Heart left ventricle (tissue), 16 donors: ENCODE measurements around the gene OR9G1. TPM values are rescaled to one million over a fixed set of nuclear protein-coding genes. Genes with fewer than 3 reads are reported as not detected.
"Not testable (repeated sequence)": the region's sequence is repeated elsewhere in the genome, so short reads cannot be mapped to it uniquely, and the experiment has no call there.

ENCODE experiments used
- ATAC-seq, 4 donors: fragments of 200-7000 bp; cut with Tn5 transposase; one replicate each; pipeline ENCODE4 v1.9.1; 2020 to 2022; ENCODE audit warnings: moderate library complexity in 4 of 4, mild to moderate bottlenecking in 3 of 4, moderate number of reproducible peaks in 1 of 4
- DNase-seq, 5 donors: peaks; one replicate each; pipeline ENCODE4 v3.0.0-alpha.2; 2020
- H3K27ac ChIP-seq, 12 donors: fragments of 200-600 bp; sonication (generic) in 4 of 12; one replicate each; pipeline versions ENCODE4 v1.5.0 to v1.8.0; 2016 to 2022; ENCODE audit warnings: mild to moderate bottlenecking in 2 of 12
- H3K27me3 ChIP-seq, 9 donors: fragments of 200-600 bp; sonication (generic) in 2 of 9; one replicate each; pipeline versions ENCODE4 v1.5.1 to v1.8.0; 2016 to 2022; ENCODE audit warnings: mild to moderate bottlenecking in 3 of 9
- H3K36me3 ChIP-seq, 9 donors: fragments of 200-600 bp; sonication (generic) in 2 of 9; one replicate each; pipeline versions ENCODE4 v1.5.0 to v1.8.0; 2018 to 2022; ENCODE audit warnings: mild to moderate bottlenecking in 2 of 9
- H3K4me1 ChIP-seq, 12 donors: fragments of 200-600 bp; sonication (generic) in 4 of 12; one replicate each; pipeline versions ENCODE4 v1.5.0 to v1.8.0; 2016 to 2022; ENCODE audit warnings: mild to moderate bottlenecking in 3 of 12
- H3K4me3 ChIP-seq, 12 donors: fragments of 200-600 bp; sonication (generic) in 4 of 12; one replicate each; pipeline versions ENCODE4 v1.5.0 to v1.8.0; 2017 to 2022; ENCODE audit warnings: mild to moderate bottlenecking in 9 of 12, moderate library complexity in 4 of 12
- H3K9me3 ChIP-seq, 12 donors: fragments of 200-600 bp; sonication (generic) in 4 of 12; one replicate each; pipeline versions ENCODE4 v1.5.0 to v1.8.0; 2016 to 2022; ENCODE audit warnings: mild to moderate bottlenecking in 1 of 12
- CTCF ChIP-seq, 12 donors: fragments of 200-600 bp; sonication (generic) in 4 of 12; IDR thresholded peaks; one replicate each; pipeline versions ENCODE4 v1.5.0 to v1.8.0; 2018 to 2022; ENCODE audit warnings: antibody characterized with exemption in 12 of 12, mild to moderate bottlenecking in 5 of 12
- POLR2A ChIP-seq, 2 donors: fragments of 450-650 bp; IDR thresholded peaks; one replicate each; pipeline ENCODE4 v1.6.1; 2017; ENCODE audit warnings: antibody characterized with exemption in 2 of 2, mild to moderate bottlenecking in 2 of 2, moderate library complexity in 2 of 2
- WGBS, 4 donors: extraction: QIAGEN DNeasy Blood & Tissue Kit in 2 of 4; methylation state at CpG; one replicate each; pipeline versions ENCODE4 v1.1.5 to v1.1.7; 2013 to 2018; 5-methylcytosine and 5-hydroxymethylcytosine counted together
- intact Hi-C, 10 donors: fragments of 100-400 bp; cut with DNase I; formaldehyde crosslinking; loops; one replicate each; pipeline versions ENCODE4 v1.11.1 to v1.14.2; 2022
- polyA plus RNA-seq, 2 donors: library from polyadenylated mRNA; stranded (reverse); fragments of 200-250 nt; gene quantifications; one replicate each; pipeline ENCODE4 v1.2.3, GENCODE V29; 2013
- total RNA-seq, 9 donors: library from RNA; depleted of rRNA in 2 of 9; stranded (reverse); fragments of >200 nt in 2 of 9; fragmentation: NEBNext Ultra II Directional in 3 of 9; extraction: Animal tissue kit (Norgen Biotek cat#: 25700) in 3 of 9; gene quantifications; one replicate each; pipeline versions ENCODE4 v1.1.0 to v1.2.4, GENCODE V29; 2016 to 2023
- donor health status: ischemic (EF 13 %, LVEDD 7.1; RV severe dilation, severe dysfunction).
- donor health status: healthy with polysubstance abuse.
- donor health status: DM: no; HTN: yes; CAD: no.
- donor health status: DM: no; HTN: no; CAD: no.
- donor health status: ischemic (EF 25% LVEDD 6.9; RV normal size, moderate dysfunction).
- donor health status: ischemic (EF 25% LVEDD 5.7; RV mildly dilated, moderate dysfunction).
- donor health status: healthy.
- donor health status: DM: yes; HTN: yes; CAD: no.
- donor health status: ischemic (EF 35%, LVEDD 5.7; RV mildly dilated, moderate dysfunction).
- donor health status: nonischemic (EF 11% LVEDD 7.7; RV severe dilation, severe dysfunction).
- donor health status: DM: yes; HTN: yes; CAD: no.
- donor health status: PGD.
- donor health status: ischemic (EF 29% LVEDD 5.4; RV normal size, mild dysfunction).
- donor health status: nonischemic (EF 23%, LVEDD 6.1; RV moderate dilation, normal function).

Gene OR9G1
- total and polyA plus RNA-seq, 11 donors, result not detected

GRCh38 chr11:56688554-56689100 lies 10.3 kb upstream of the OR9G1 start:
- Histone ChIP-seq H3K4me1 (no peaks in the 10 kb centered on the region), H3K36me3 (no peaks in the 10 kb centered on the region), H3K4me3 (no peak overlapping the region), H3K27me3 (no peaks in the 10 kb centered on the region), H3K9me3 (no peaks in the 10 kb centered on the region), H3K27ac (no peak overlapping the region)
- no peak for DNase-seq
- intact Hi-C loops, result no loop called here
- ATAC-seq, result no peak
- 53 to 70% (median 60%) methylated on average over 1 of the region's 1 CpG for WGBS, 4 donors
- TF ChIP-seq CTCF (IDR thresholded peaks at IDR 0.05) (no peak), POLR2A (IDR thresholded peaks at IDR 0.05) (no peak)

- H3K27me3 ChIP-seq, H3K4me1 ChIP-seq, H3K36me3 ChIP-seq, DNase-seq, H3K27ac ChIP-seq, H3K9me3 ChIP-seq, ATAC-seq, intact Hi-C loops, H3K4me3 ChIP-seq: not testable (repeated sequence)
- WGBS, 4 donors, result 84 to 94% (median 89%) methylated on average over 3 of the region's 3 CpGs
Measured at GRCh38 chr11:56691179-56691578, 7.7 kb upstream of the OR9G1 start.

- no peaks in the 10 kb centered on the region for H3K4me1 ChIP-seq
- no peaks in the 10 kb centered on the region for H3K36me3 ChIP-seq
- DNase-seq (no peak), ATAC-seq (no peak)
- 71 to 79% (median 77%) methylated on average over 2 of the region's 2 CpGs for WGBS, 4 donors
- H3K27me3 ChIP-seq, result peaks cover 0 to 5% (median 0%) of the 10 kb centered on the region in 9 donors
- TF ChIP-seq CTCF (IDR thresholded peaks at IDR 0.05) (no peak), POLR2A (IDR thresholded peaks at IDR 0.05) (no peak)
- H3K9me3 ChIP-seq, result no peaks in the 10 kb centered on the region
- no peak overlapping the region for H3K4me3 ChIP-seq
- intact Hi-C loops, result no loop called here
- H3K27ac ChIP-seq, result no peak overlapping the region
Measured at GRCh38 chr11:56693428-56693827, 5.5 kb upstream of the OR9G1 start.

- H3K27ac ChIP-seq, result no peak overlapping the region
- H3K36me3 ChIP-seq, result no peaks in the 10 kb centered on the region
- no peak overlapping the region for H3K4me3 ChIP-seq
- no peaks in the 10 kb centered on the region for H3K9me3 ChIP-seq
- H3K4me1 ChIP-seq, result no peaks in the 10 kb centered on the region
- ATAC-seq (peak in 1 of 4 donors; percentile 45), DNase-seq (no peak)
- TF ChIP-seq POLR2A (IDR thresholded peaks at IDR 0.05) (no peak), CTCF (IDR thresholded peaks at IDR 0.05) (no peak)
- H3K27me3 ChIP-seq, result no peaks in the 10 kb centered on the region
- 53 to 61% (median 55%) methylated on average over 10 of the region's 10 CpGs for WGBS, 4 donors
- intact Hi-C loops, result no loop called here
Measured at GRCh38 chr11:56700242-56700913, 1.5 kb downstream of the OR9G1 start.
